ENCODE results near the gene SLC2A13. TPM values are rescaled to one million over a fixed set of nuclear protein-coding genes. Genes with fewer than 3 reads are reported as not detected.

The SLC2A13 gene
- total RNA-seq, 6 donors from 2014 or later: 9.9 to 25.9 (median 16.0) TPM

GRCh38 chr12:39873065-39873464 lies 232.8 kb downstream of the SLC2A13 start:
- peaks cover 0 to 1% (median 0%) of the 10 kb centered on the region in 4 donors for H3K9me3 ChIP-seq
- no peaks in the 10 kb centered on the region for H3K36me3 ChIP-seq
- DNase-seq (no peak), ATAC-seq (ENCODE audit: low FRiP score in 2 of 2) (no peak)
- no peak overlapping the region for H3K27ac ChIP-seq
- H3K4me3 ChIP-seq: no peak overlapping the region
- TF ChIP-seq POLR2A (IDR thresholded peaks at IDR 0.05): no peak
- no peak for TF ChIP-seq POLR2AphosphoS5 (IDR thresholded peaks at IDR 0.05)
- no peak for TF ChIP-seq EP300 (IDR thresholded peaks at IDR 0.05)
- WGBS, 2 donors: 88 to 91% methylated on average over 1 of the region's 1 CpG
- no peaks in the 10 kb centered on the region for H3K27me3 ChIP-seq
- H3K4me1 ChIP-seq: no peaks in the 10 kb centered on the region

GRCh38 chr12:39872425-39872824 lies 233.5 kb downstream of the SLC2A13 start:
- 95 to 96% methylated on average over 3 of the region's 3 CpGs for WGBS, 2 donors
- H3K27me3 ChIP-seq: no peaks in the 10 kb centered on the region
- no peaks in the 10 kb centered on the region for H3K4me1 ChIP-seq
- no peak overlapping the region for H3K4me3 ChIP-seq
- DNase-seq: no peak
- ATAC-seq (ENCODE audit: low FRiP score in 2 of 2): no peak
- H3K9me3 ChIP-seq: no peaks in the 10 kb centered on the region
- no peak overlapping the region for H3K27ac ChIP-seq
- no peaks in the 10 kb centered on the region for H3K36me3 ChIP-seq
- no peak for TF ChIP-seq POLR2AphosphoS5 (IDR thresholded peaks at IDR 0.05)
- TF ChIP-seq POLR2A (IDR thresholded peaks at IDR 0.05): no peak
- TF ChIP-seq EP300 (IDR thresholded peaks at IDR 0.05): no peak
- TF ChIP-seq CTCF (IDR thresholded peaks at IDR 0.05): no peak

- ATAC-seq (ENCODE audit: low FRiP score in 2 of 2) (no peak), DNase-seq (no peak)
- Histone ChIP-seq H3K36me3 (peaks cover 0 to 10% (median 0%) of the 10 kb centered on the region in 4 donors), H3K27ac (no peak overlapping the region), H3K4me1 (no peaks in the 10 kb centered on the region), H3K4me3 (no peak overlapping the region), H3K27me3 (no peaks in the 10 kb centered on the region), H3K9me3 (no peaks in the 10 kb centered on the region)
- TF ChIP-seq EP300 (IDR thresholded peaks at IDR 0.05): no peak
- no peak for TF ChIP-seq POLR2A (IDR thresholded peaks at IDR 0.05)
- no peak for TF ChIP-seq POLR2AphosphoS5 (IDR thresholded peaks at IDR 0.05)
- no peak for TF ChIP-seq CTCF (IDR thresholded peaks at IDR 0.05)
- WGBS, 2 donors: 83 to 90% methylated on average over 1 of the region's 1 CpG
Observed at GRCh38 chr12:39868328-39868725, 237.6 kb downstream of the SLC2A13 start.

- whole genome bisulfite sequencing, 2 donors: 76 to 83% methylated on average over 1 of the region's 1 CpG
- no peaks in the 10 kb centered on the region for H3K27me3 ChIP-seq
- peaks cover 0 to 10% (median 0%) of the 10 kb centered on the region in 4 donors for H3K36me3 ChIP-seq
- H3K4me3 ChIP-seq: no peak overlapping the region
- DNase-seq: no peak
- H3K9me3 ChIP-seq: no peaks in the 10 kb centered on the region
- TF ChIP-seq EP300 (IDR thresholded peaks at IDR 0.05) (no peak), CTCF (IDR thresholded peaks at IDR 0.05) (no peak), POLR2AphosphoS5 (IDR thresholded peaks at IDR 0.05) (no peak), POLR2A (IDR thresholded peaks at IDR 0.05) (no peak)
- no peak overlapping the region for H3K27ac ChIP-seq
- no peak for ATAC-seq (ENCODE audit: low FRiP score in 2 of 2)
- H3K4me1 ChIP-seq: no peaks in the 10 kb centered on the region
Observed at GRCh38 chr12:39867631-39868327, 238.1 kb downstream of the SLC2A13 start.

- Histone ChIP-seq H3K27me3 (no peaks in the 10 kb centered on the region), H3K27ac (no peak overlapping the region), H3K36me3 (peaks cover 0 to 10% (median 0%) of the 10 kb centered on the region in 4 donors), H3K4me1 (no peaks in the 10 kb centered on the region), H3K9me3 (no peaks in the 10 kb centered on the region), H3K4me3 (no peak overlapping the region)
- no peak for TF ChIP-seq EP300 (IDR thresholded peaks at IDR 0.05)
- DNase-seq (no peak), ATAC-seq (ENCODE audit: low FRiP score in 2 of 2) (no peak)
- 96 to 98% methylated on average over 6 of the region's 6 CpGs for WGBS, 2 donors
Observed at GRCh38 chr12:39866135-39866534, 239.7 kb downstream of the SLC2A13 start.

- no peaks in the 10 kb centered on the region for H3K9me3 ChIP-seq
- DNase-seq: no peak
- H3K27ac ChIP-seq: no peak overlapping the region
- no peak overlapping the region for H3K4me3 ChIP-seq
- WGBS, 2 donors: 79 to 93% methylated on average over 2 of the region's 2 CpGs
- TF ChIP-seq POLR2AphosphoS5 (IDR thresholded peaks at IDR 0.05): no peak
- no peak for TF ChIP-seq CTCF (IDR thresholded peaks at IDR 0.05)
- no peak for TF ChIP-seq EP300 (IDR thresholded peaks at IDR 0.05)
- no peak for TF ChIP-seq POLR2A (IDR thresholded peaks at IDR 0.05)
- no peaks in the 10 kb centered on the region for H3K27me3 ChIP-seq
- peaks cover 0 to 10% (median 0%) of the 10 kb centered on the region in 4 donors for H3K36me3 ChIP-seq
- ATAC-seq (ENCODE audit: low FRiP score in 2 of 2): no peak
- no peaks in the 10 kb centered on the region for H3K4me1 ChIP-seq
Observed at GRCh38 chr12:39860695-39861094, 245.2 kb downstream of the SLC2A13 start.

Measured in upper lobe of left lung (tissue), 6 donors.